Mesothelial cell of epicardium (in vitro differentiated cells): ENCODE data around the gene IQGAP2. TPM values are rescaled to one million over a fixed set of nuclear protein-coding genes. Genes with fewer than 3 reads are reported as not detected.

Source experiments
- DNase-seq, 2 experiments: peaks; one replicate each; pipeline ENCODE4 v3.0.0; 2021; ENCODE audit warnings: low spot score in 2 of 2; ENCODE audit not compliant: unreplicated experiment in 2 of 2
- H3K27ac Mint-ChIP-seq: 2 replicates; pipeline ENCODE4 v1.8.0; 2021; ENCODE audit warnings: mixed read lengths
- H3K27me3 Mint-ChIP-seq: 2 replicates; pipeline ENCODE4 v1.8.0; 2021; ENCODE audit warnings: low read depth, mixed read lengths
- H3K36me3 Mint-ChIP-seq: 2 replicates; pipeline ENCODE4 v1.8.0; 2021; ENCODE audit warnings: mixed read lengths
- H3K4me1 Mint-ChIP-seq: 2 replicates; pipeline ENCODE4 v1.8.0; 2021; ENCODE audit warnings: mixed read lengths
- H3K4me3 Mint-ChIP-seq: 2 replicates; pipeline ENCODE4 v1.8.0; 2021; ENCODE audit warnings: mild to moderate bottlenecking, moderate library complexity, mixed read lengths
- H3K9me3 Mint-ChIP-seq: 2 replicates; pipeline ENCODE4 v1.8.0; 2021; ENCODE audit warnings: mixed read lengths
- total RNA-seq: library from RNA; stranded (reverse); gene quantifications from 3 replicates; pipeline ENCODE4 v1.2.1, GENCODE V29; 2021
- TF ChIP-seq, protein P1 (sequence below): fragments of 200-600 bp; sonication (generic); IDR thresholded peaks from one replicate; pipeline ENCODE4 v1.5.0; 2021; ENCODE audit warnings: antibody characterized with exemption; ENCODE audit not compliant: unreplicated experiment

IQGAP2 gene
- total RNA-seq, 1 donor from 2014 or later, result 13.9 TPM

DNA sequence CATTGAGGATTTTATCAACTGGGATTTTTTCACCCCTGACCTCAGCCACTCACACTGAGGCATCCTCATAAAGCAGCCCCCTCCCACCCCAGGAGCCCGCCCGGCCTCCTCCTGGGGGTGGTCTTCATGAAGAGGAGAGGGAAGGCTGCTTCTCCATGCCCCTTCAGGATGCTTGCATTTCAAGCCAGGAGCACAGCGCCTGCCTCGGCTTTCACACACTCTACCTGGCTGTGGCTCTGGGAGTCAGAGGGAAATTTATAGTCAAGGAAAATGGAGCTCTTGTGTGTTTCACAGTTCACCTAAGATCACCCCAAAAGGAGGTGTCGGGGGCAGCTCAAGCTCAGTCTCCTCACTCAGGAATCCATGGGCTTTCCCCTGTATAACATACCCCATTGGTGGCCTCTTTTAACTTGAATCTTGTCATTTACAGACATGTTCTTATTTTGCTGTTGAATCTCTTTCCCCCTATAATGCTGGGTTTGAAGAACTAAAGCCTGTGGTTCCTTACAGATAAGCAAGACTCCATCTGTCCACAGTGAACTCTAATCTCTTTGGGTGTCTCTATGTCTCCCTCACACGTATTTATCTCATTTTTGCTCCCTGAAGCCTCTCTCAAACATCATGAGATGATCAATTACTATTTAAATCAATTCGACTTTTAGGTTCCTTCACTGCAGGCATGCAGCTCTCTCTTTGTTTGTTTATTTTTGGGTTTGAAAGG is 22.6 kb upstream of the IQGAP2 start:
- Mint-ChIP-seq H3K4me1 (peaks cover 31% of the 10 kb centered on the region), H3K27me3 (no peaks in the 10 kb centered on the region), H3K9me3 (no peaks in the 10 kb centered on the region), H3K36me3 (no peaks in the 10 kb centered on the region), H3K27ac (peak overlapping the region; percentile 0), H3K4me3 (no peak overlapping the region)
- DNase-seq, result no peak
- TF ChIP-seq, protein P1, sequence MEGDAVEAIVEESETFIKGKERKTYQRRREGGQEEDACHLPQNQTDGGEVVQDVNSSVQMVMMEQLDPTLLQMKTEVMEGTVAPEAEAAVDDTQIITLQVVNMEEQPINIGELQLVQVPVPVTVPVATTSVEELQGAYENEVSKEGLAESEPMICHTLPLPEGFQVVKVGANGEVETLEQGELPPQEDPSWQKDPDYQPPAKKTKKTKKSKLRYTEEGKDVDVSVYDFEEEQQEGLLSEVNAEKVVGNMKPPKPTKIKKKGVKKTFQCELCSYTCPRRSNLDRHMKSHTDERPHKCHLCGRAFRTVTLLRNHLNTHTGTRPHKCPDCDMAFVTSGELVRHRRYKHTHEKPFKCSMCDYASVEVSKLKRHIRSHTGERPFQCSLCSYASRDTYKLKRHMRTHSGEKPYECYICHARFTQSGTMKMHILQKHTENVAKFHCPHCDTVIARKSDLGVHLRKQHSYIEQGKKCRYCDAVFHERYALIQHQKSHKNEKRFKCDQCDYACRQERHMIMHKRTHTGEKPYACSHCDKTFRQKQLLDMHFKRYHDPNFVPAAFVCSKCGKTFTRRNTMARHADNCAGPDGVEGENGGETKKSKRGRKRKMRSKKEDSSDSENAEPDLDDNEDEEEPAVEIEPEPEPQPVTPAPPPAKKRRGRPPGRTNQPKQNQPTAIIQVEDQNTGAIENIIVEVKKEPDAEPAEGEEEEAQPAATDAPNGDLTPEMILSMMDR, result no peak

DNA sequence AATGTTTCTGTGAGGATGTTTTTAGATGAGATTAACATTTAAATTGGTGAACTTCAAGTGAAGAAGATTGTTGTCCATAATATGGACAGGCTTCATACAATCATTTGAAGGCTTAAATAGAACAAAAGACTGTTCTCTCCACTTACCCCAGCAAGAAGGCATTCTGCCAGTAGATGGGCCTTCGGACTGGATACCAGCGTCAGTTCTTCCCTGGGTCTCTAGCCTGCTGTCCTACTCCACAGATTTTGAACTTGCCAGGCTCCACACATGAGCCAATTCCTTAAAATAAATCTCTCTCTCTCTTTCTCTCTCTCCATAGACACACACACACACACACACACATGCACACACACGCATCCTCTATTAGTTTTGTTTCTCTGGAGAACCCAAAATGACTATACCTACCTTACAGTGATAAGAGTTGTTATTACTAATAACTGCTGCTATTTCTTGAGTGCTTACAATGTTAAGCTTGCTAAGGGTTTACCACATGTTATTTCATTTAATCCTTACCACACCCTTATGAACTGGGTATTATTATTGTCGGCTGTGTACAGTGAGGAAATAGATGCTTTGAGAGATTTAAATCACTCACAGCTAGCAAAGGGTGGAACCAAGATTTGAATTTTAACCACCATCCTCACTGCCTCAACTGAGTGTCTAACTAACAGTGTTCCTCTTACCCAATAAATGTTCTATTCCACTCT is 19.8 kb upstream of the IQGAP2 start:
- DNase-seq, result no peak
- H3K27me3 Mint-ChIP-seq, result no peaks in the 10 kb centered on the region
- TF ChIP-seq, protein P1, result no peak
- peaks cover 56% of the 10 kb centered on the region for H3K4me1 Mint-ChIP-seq
- no peak overlapping the region for H3K27ac Mint-ChIP-seq
- no peaks in the 10 kb centered on the region for H3K36me3 Mint-ChIP-seq
- H3K9me3 Mint-ChIP-seq, result no peaks in the 10 kb centered on the region
- H3K4me3 Mint-ChIP-seq, result no peak overlapping the region

DNA sequence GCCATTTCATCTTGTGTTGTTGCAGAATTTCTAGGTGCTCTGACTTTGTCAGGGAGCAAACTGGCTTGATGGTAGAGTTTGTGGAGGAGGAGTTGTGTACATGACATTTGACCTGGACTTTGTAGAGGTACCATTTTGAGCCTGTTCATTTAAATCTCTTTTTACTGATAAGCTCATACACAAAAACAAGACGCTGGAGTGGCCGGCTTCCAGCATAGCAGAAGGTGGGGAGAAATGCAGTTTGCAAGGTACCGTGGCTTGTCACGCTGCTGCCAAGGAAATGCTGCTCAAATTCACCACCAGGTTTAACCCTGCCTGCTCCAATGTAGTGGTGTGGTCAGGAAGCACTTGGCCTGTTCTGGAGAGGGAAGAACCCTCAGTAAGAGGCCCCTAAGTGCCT is 18.9 kb upstream of the IQGAP2 start:
- Mint-ChIP-seq H3K27ac (no peak overlapping the region), H3K27me3 (no peaks in the 10 kb centered on the region), H3K4me3 (no peak overlapping the region), H3K9me3 (no peaks in the 10 kb centered on the region), H3K36me3 (no peaks in the 10 kb centered on the region), H3K4me1 (peaks cover 64% of the 10 kb centered on the region)
- DNase-seq, result no peak
- TF ChIP-seq, protein P1, result no peak

DNA sequence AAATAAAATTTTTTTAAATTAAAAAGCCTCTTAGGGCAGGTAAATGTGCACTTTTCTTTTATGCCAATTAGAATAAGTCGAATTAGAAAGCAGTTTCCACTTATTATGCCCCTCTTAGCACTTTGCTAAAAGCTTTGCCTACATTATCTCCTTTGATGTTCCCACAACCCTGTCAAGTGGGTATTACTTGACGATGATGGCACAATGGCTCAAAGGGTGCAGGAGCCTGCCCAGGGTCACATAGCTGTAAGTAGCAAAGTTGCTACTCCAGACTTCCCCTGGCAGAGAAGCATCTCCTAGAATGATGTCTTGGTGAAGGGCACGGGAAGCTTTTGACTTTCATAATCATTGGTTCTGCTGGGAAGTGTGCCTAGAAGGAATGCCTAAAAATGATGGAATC is 18.4 kb upstream of the IQGAP2 start:
- no peak overlapping the region for H3K4me3 Mint-ChIP-seq
- H3K27ac Mint-ChIP-seq, result no peak overlapping the region
- no peak for DNase-seq
- TF ChIP-seq, protein P1, result no peak
- H3K36me3 Mint-ChIP-seq, result no peaks in the 10 kb centered on the region
- peaks cover 69% of the 10 kb centered on the region for H3K4me1 Mint-ChIP-seq
- no peaks in the 10 kb centered on the region for H3K27me3 Mint-ChIP-seq
- H3K9me3 Mint-ChIP-seq, result no peaks in the 10 kb centered on the region

DNA sequence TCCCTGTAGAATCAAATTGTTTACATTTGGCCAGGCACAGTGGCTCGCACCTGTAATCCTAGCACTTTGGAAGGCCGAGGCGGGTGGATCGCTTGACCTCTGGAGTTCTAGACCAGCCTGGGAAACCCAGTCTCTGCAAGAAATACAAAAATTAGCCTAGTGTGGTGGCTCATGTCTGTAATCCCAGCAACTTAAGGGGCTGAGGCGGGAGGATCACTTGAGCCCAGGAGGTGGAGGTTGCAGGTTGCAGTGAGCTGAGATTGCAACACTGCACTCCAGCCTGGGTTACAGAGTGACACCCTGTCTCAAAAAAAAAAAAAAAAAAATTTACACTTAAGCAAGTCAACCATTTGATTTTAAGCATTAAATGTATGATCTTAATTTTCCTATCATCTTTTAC is 17.5 kb upstream of the IQGAP2 start:
- no peak for DNase-seq
- H3K4me3 Mint-ChIP-seq, result no peak overlapping the region
- H3K4me1 Mint-ChIP-seq, result peaks cover 70% of the 10 kb centered on the region
- no peaks in the 10 kb centered on the region for H3K27me3 Mint-ChIP-seq
- H3K9me3 Mint-ChIP-seq, result no peaks in the 10 kb centered on the region
- peak overlapping the region; percentile 76 for H3K27ac Mint-ChIP-seq
- TF ChIP-seq, protein P1, result no peak
- no peaks in the 10 kb centered on the region for H3K36me3 Mint-ChIP-seq
